K562 (cell line): Measurements from ENCODE around the gene APOM. TPM values are rescaled to one million over a fixed set of nuclear protein-coding genes. Genes with fewer than 3 reads are reported as not detected.

Experiments
- BHLHE40 ChIP-seq: IDR thresholded peaks from 2 replicates; pipeline ENCODE4 v1.6.1; 2011; ENCODE audit warnings: low read length, improper control_type of control experiment
- HNRNPH1 ChIP-seq: fragments of 200-400 bp; formaldehyde crosslinking; optimal IDR thresholded peaks from 2 replicates; pipeline ENCODE3; 2017; ENCODE audit warnings: low read depth, mild to moderate bottlenecking, low read length, moderate library complexity
- ILK ChIP-seq: fragments of 450-650 bp; IDR thresholded peaks from 2 replicates; pipeline ENCODE4 v1.6.1; 2016; ENCODE audit warnings: missing genetic modification characterization, low read depth, mild to moderate bottlenecking, missing compliant biosample characterization, moderate library complexity, borderline replicate concordance
- KHSRP ChIP-seq: fragments of 450-650 bp; IDR thresholded peaks from 2 replicates; pipeline ENCODE4 v1.6.1; 2017
- KLF1 ChIP-seq: fragments of 450-650 bp; IDR thresholded peaks from 2 replicates; pipeline ENCODE4 v1.6.1; 2016; ENCODE audit warnings: missing genetic modification characterization, missing compliant biosample characterization
- MECOM ChIP-seq: fragments of 250-450 bp; sonication (Bioruptor Pico); IDR thresholded peaks from 2 replicates; pipeline ENCODE4 v1.8.0; 2022; ENCODE audit warnings: inconsistent platforms
- MTA3 ChIP-seq: fragments of 450-650 bp; formaldehyde crosslinking; IDR thresholded peaks from 2 replicates; pipeline ENCODE4 v1.6.1; 2017; ENCODE audit warnings: mild to moderate bottlenecking, borderline replicate concordance
- NCOA2 ChIP-seq, 2 experiments: fragments of 450-650 bp; IDR thresholded peaks; 2 replicates each; pipeline ENCODE4 v1.6.1; 2018; ENCODE audit warnings: mild to moderate bottlenecking in 2 of 2, moderate library complexity in 1 of 2; ENCODE audit not compliant: partially characterized antibody in 2 of 2
- NR4A1 ChIP-seq, 2 experiments: fragments of 250-450 bp in 1 of 2; fragments of 450-650 bp in 1 of 2; sonication (Bioruptor Pico) in 1 of 2; IDR thresholded peaks; 2 replicates each; pipeline versions ENCODE4 v1.4.0 to v1.6.1; 2016 to 2020; ENCODE audit warnings: mild to moderate bottlenecking in 2 of 2, missing compliant biosample characterization in 1 of 2, missing genetic modification characterization in 1 of 2, moderate library complexity in 1 of 2
- POLR3G ChIP-seq: IDR thresholded peaks from 2 replicates; pipeline ENCODE4 v1.6.1; 2011; ENCODE audit not compliant: insufficient read length, insufficient replicate concordance; ENCODE audit errors: extremely low read depth
- RFX5 ChIP-seq: IDR thresholded peaks from 2 replicates; pipeline ENCODE4 v1.6.1; 2011; ENCODE audit warnings: low read depth, mild to moderate bottlenecking, improper control_type of control experiment, low read length
- ZNF124 ChIP-seq: sonication (generic); formaldehyde crosslinking; IDR thresholded peaks from 2 replicates; pipeline ENCODE4 v1.8.1; 2022; ENCODE audit warnings: missing genetic modification reagents
- ZNF778 ChIP-seq: fragments of 450-650 bp; formaldehyde crosslinking; IDR thresholded peaks from 2 replicates; pipeline ENCODE4 v1.4.0; 2020; ENCODE audit warnings: mild to moderate bottlenecking, moderate library complexity
- polyA plus RNA-seq, 8 experiments: library from polyadenylated mRNA; depleted of rRNA in 4 of 8; stranded (reverse) in 5 of 8; unstranded in 3 of 8; fragments of >200 nt; fragmentation: Nextera tagmentation in 2 of 8; fragmentation: Illumina TruSeq in 1 of 8; extraction: Ambion mirVana in 2 of 8; extraction: Trizol in 1 of 8; gene quantifications; 2 replicates each; pipeline versions ENCODE4 v1.2.1 to v1.2.3, GENCODE V29; 2011 to 2014; ENCODE audit warnings: inconsistent platforms in 1 of 8, missing spikeins in 1 of 8
- total RNA-seq, 7 experiments: library from RNA; depleted of rRNA in 6 of 7; stranded (reverse); fragments of >200 nt in 6 of 7; fragmentation: Illumina TruSeq in 2 of 7; extraction: Trizol in 2 of 7; gene quantifications; 2 replicates each; pipeline versions ENCODE4 v1.2.1 to v1.2.3, GENCODE V29; 2011 to 2021; ENCODE audit warnings: low replicate concordance in 1 of 7
- TF ChIP-seq, protein P1 (sequence below): fragments of 200-800 bp; sonication (Bioruptor generic); IDR thresholded peaks from 2 replicates; pipeline ENCODE4 v1.6.1; 2016; ENCODE audit warnings: missing genetic modification characterization, missing compliant biosample characterization
- TF ChIP-seq, protein P2 (sequence below): IDR thresholded peaks from 2 replicates; pipeline ENCODE4 v1.6.1; 2016; ENCODE audit warnings: missing genetic modification characterization, missing compliant biosample characterization
- TF ChIP-seq, protein P3 (sequence below): sonication (generic); formaldehyde crosslinking; IDR thresholded peaks from 2 replicates; pipeline ENCODE4 v1.8.0; 2022; ENCODE audit warnings: missing genetic modification reagents, mild to moderate bottlenecking, borderline replicate concordance
- TF ChIP-seq, protein P4 (sequence below): fragments of 450-650 bp; formaldehyde crosslinking; IDR thresholded peaks from 2 replicates; pipeline ENCODE4 v1.4.0; 2020; ENCODE audit warnings: mild to moderate bottlenecking, moderate library complexity

APOM gene
- total and polyA plus RNA-seq, 9 of the 15 experiments (the other 6 are each of a cell fraction or from before 2014, with no cell fraction given): 5.7 to 24.3 (median 10.4) TPM

DNA sequence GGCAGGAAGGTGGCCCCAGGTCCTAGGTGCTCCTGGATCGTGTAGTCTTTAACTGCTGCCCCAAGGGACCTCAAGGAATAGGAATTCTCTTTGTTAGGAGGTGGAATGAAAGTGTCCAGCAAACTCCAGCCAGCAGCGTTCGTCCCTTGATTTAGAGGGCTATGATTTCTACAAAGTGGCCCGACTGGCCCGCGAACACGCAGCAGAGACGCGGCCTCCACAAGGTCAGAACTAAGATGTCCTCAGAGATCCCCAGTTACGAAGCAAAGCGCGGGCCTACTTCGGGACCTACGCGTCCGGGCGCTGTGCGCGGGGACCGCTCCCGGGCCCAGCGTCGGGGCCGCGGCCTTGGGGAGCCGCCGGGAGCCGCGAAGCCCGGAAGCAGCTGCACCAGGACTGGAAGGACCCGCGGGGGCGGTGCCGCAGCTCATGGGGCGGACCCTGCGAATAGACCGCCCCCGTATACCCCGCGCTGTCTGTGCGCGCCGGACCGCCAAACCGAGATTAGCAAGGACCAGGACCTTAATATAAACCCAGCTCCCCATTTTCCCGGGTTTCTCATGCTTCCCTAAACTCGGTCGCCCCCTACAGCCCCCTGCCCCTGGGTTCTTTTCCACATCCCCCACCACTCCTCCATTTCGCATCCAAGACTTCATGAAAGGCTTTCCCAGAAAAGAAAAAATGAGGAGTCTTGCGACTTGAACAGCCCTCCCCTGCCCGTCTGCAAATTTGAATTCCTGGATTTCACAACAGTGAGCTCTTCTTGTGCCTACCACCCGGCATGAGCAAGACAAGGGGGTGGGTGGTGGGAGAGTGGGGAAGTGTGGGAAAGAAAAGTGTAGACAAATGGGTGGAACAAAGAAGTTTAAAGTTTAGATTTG lies 4.9 kb downstream of the APOM start, which contains the start of gene C6orf47 (continued):
- TF ChIP-seq POLR3G (no peak), MTA3 (peak; percentile 92), ZNF124 (CRISPR knock-in tag) (no peak), MECOM (CRISPR knock-in tag) (peak; percentile 76; the same call in 1 of the 2 replicates), HNRNPH1 (no peak), RFX5 (no peak), NCOA2 (IDR thresholded peaks at IDR 0.05; ENCODE audit: partially characterized antibody in 2 of 2) (no peak), ILK (tag) (no peak), KLF1 (tag) (0 out of 2 replicates have a peak, but pooled peaks have one; percentile 56), ZNF778 (CRISPR knock-in tag) (no peak), BHLHE40 (0 out of 2 replicates have a peak, but pooled peaks have one; percentile 21), NR4A1 (CRISPR knock-in tag; IDR thresholded peaks at IDR 0.05) (no peak; the same call in 1 of the 2 replicates), NR4A1 (tag; IDR thresholded peaks at IDR 0.05) (no peak), KHSRP (no peak)
- TF ChIP-seq, protein P1, sequence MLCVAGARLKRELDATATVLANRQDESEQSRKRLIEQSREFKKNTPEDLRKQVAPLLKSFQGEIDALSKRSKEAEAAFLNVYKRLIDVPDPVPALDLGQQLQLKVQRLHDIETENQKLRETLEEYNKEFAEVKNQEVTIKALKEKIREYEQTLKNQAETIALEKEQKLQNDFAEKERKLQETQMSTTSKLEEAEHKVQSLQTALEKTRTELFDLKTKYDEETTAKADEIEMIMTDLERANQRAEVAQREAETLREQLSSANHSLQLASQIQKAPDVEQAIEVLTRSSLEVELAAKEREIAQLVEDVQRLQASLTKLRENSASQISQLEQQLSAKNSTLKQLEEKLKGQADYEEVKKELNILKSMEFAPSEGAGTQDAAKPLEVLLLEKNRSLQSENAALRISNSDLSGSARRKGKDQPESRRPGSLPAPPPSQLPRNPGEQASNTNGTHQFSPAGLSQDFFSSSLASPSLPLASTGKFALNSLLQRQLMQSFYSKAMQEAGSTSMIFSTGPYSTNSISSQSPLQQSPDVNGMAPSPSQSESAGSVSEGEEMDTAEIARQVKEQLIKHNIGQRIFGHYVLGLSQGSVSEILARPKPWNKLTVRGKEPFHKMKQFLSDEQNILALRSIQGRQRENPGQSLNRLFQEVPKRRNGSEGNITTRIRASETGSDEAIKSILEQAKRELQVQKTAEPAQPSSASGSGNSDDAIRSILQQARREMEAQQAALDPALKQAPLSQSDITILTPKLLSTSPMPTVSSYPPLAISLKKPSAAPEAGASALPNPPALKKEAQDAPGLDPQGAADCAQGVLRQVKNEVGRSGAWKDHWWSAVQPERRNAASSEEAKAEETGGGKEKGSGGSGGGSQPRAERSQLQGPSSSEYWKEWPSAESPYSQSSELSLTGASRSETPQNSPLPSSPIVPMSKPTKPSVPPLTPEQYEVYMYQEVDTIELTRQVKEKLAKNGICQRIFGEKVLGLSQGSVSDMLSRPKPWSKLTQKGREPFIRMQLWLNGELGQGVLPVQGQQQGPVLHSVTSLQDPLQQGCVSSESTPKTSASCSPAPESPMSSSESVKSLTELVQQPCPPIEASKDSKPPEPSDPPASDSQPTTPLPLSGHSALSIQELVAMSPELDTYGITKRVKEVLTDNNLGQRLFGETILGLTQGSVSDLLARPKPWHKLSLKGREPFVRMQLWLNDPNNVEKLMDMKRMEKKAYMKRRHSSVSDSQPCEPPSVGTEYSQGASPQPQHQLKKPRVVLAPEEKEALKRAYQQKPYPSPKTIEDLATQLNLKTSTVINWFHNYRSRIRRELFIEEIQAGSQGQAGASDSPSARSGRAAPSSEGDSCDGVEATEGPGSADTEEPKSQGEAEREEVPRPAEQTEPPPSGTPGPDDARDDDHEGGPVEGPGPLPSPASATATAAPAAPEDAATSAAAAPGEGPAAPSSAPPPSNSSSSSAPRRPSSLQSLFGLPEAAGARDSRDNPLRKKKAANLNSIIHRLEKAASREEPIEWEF (CRISPR knock-in tag): no peak
- TF ChIP-seq, protein P2, sequence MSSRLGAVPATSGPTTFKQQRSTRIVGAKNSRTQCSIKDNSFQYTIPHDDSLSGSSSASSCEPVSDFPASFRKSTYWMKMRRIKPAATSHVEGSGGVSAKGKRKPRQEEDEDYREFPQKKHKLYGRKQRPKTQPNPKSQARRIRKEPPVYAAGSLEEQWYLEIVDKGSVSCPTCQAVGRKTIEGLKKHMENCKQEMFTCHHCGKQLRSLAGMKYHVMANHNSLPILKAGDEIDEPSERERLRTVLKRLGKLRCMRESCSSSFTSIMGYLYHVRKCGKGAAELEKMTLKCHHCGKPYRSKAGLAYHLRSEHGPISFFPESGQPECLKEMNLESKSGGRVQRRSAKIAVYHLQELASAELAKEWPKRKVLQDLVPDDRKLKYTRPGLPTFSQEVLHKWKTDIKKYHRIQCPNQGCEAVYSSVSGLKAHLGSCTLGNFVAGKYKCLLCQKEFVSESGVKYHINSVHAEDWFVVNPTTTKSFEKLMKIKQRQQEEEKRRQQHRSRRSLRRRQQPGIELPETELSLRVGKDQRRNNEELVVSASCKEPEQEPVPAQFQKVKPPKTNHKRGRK: no peak
- TF ChIP-seq, protein P3, sequence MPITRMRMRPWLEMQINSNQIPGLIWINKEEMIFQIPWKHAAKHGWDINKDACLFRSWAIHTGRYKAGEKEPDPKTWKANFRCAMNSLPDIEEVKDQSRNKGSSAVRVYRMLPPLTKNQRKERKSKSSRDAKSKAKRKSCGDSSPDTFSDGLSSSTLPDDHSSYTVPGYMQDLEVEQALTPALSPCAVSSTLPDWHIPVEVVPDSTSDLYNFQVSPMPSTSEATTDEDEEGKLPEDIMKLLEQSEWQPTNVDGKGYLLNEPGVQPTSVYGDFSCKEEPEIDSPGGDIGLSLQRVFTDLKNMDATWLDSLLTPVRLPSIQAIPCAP (CRISPR knock-in tag): no peak
- TF ChIP-seq, protein P4, sequence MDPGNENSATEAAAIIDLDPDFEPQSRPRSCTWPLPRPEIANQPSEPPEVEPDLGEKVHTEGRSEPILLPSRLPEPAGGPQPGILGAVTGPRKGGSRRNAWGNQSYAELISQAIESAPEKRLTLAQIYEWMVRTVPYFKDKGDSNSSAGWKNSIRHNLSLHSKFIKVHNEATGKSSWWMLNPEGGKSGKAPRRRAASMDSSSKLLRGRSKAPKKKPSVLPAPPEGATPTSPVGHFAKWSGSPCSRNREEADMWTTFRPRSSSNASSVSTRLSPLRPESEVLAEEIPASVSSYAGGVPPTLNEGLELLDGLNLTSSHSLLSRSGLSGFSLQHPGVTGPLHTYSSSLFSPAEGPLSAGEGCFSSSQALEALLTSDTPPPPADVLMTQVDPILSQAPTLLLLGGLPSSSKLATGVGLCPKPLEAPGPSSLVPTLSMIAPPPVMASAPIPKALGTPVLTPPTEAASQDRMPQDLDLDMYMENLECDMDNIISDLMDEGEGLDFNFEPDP: peak; percentile 81; the same call in 1 of the 2 replicates
